H9 (cell line): ENCODE measurements around the gene FANCE. TPM values are rescaled to one million over a fixed set of nuclear protein-coding genes. Genes with fewer than 3 reads are reported as not detected.

ENCODE experiments used
- DNase-seq: peaks from one replicate; pipeline ENCODE4 v3.0.0-alpha.2; 2017
- H2AFZ ChIP-seq: one replicate; pipeline ENCODE4 v1.6.1; 2013; ENCODE audit warnings: mild to moderate bottlenecking, low read length, control low read depth, moderate library complexity
- H2AK5ac ChIP-seq: 2 replicates; pipeline ENCODE4 v1.6.1; 2013; ENCODE audit warnings: low read length, control low read depth, mixed read lengths; ENCODE audit not compliant: insufficient read length
- H2BK120ac ChIP-seq: one replicate; pipeline ENCODE4 v1.6.1; 2013; ENCODE audit warnings: low read depth, mild to moderate bottlenecking, low read length, control low read depth, inconsistent platforms; ENCODE audit not compliant: poor library complexity, severe bottlenecking
- H2BK12ac ChIP-seq: 2 replicates; pipeline ENCODE4 v1.6.1; 2013; ENCODE audit warnings: low read length, control low read depth, mixed read lengths, low read depth; ENCODE audit not compliant: insufficient read length
- H2BK15ac ChIP-seq: 2 replicates; pipeline ENCODE4 v1.6.1; 2013; ENCODE audit warnings: low read depth, low read length, control low read depth
- H2BK20ac ChIP-seq: one replicate; pipeline ENCODE4 v1.6.1; 2013; ENCODE audit warnings: low read depth, mild to moderate bottlenecking, low read length, control low read depth, inconsistent platforms; ENCODE audit not compliant: poor library complexity, severe bottlenecking
- H2BK5ac ChIP-seq: 2 replicates; pipeline ENCODE4 v1.6.1; 2013; ENCODE audit warnings: low read length, control low read depth, mixed read lengths; ENCODE audit not compliant: insufficient read length
- H3K14ac ChIP-seq: 2 replicates; pipeline ENCODE4 v1.6.1; 2013; ENCODE audit warnings: low read length, control low read depth; ENCODE audit not compliant: insufficient read depth
- H3K18ac ChIP-seq: 2 replicates; pipeline ENCODE4 v1.6.1; 2013; ENCODE audit warnings: low read depth, mild to moderate bottlenecking, mixed read lengths, low read length, control low read depth; ENCODE audit not compliant: insufficient read length
- H3K23ac ChIP-seq: 2 replicates; pipeline ENCODE4 v1.6.1; 2013; ENCODE audit warnings: low read length, control low read depth, mixed read lengths, low read depth; ENCODE audit not compliant: insufficient read length
- H3K23me2 ChIP-seq: 2 replicates; pipeline ENCODE4 v1.6.1; 2013; ENCODE audit warnings: low read depth, mild to moderate bottlenecking, mixed read lengths, low read length, control low read depth; ENCODE audit not compliant: insufficient read length, poor library complexity, severe bottlenecking
- H3K27ac ChIP-seq: 2 replicates; pipeline ENCODE4 v1.5.1; 2013; ENCODE audit warnings: low read length, control low read depth, mixed read lengths, low read depth; ENCODE audit not compliant: insufficient read length
- H3K27me3 ChIP-seq: 2 replicates; pipeline ENCODE4 v1.6.1; 2013; ENCODE audit warnings: low read length, control low read depth, inconsistent platforms; ENCODE audit not compliant: insufficient read depth
- H3K4ac ChIP-seq: 2 replicates; pipeline ENCODE4 v1.6.1; 2013; ENCODE audit warnings: low read depth, mild to moderate bottlenecking, control low read depth, inconsistent platforms, low read length, moderate library complexity
- H3K4me1 ChIP-seq: 2 replicates; pipeline ENCODE4 v1.6.1; 2013; ENCODE audit warnings: low read length, control low read depth, inconsistent platforms; ENCODE audit not compliant: insufficient read depth
- H3K4me2 ChIP-seq: 2 replicates; pipeline ENCODE4 v1.6.1; 2013; ENCODE audit warnings: low read length, control low read depth, mixed read lengths; ENCODE audit not compliant: insufficient read length, insufficient read depth
- H3K56ac ChIP-seq: 2 replicates; pipeline ENCODE4 v1.6.1; 2013; ENCODE audit warnings: low read depth, mild to moderate bottlenecking, mixed read lengths, low read length, control low read depth; ENCODE audit not compliant: insufficient read length
- H3K79me1 ChIP-seq: 2 replicates; pipeline ENCODE4 v1.6.1; 2013; ENCODE audit warnings: low read depth, mild to moderate bottlenecking, moderate library complexity, low read length, control low read depth, inconsistent platforms; ENCODE audit not compliant: insufficient read depth, poor library complexity, severe bottlenecking
- H3K79me2 ChIP-seq: 2 replicates; pipeline ENCODE4 v1.6.1; 2013; ENCODE audit warnings: low read length, control low read depth, inconsistent platforms; ENCODE audit not compliant: insufficient read depth
- H3K9ac ChIP-seq: 2 replicates; pipeline ENCODE4 v1.6.1; 2013; ENCODE audit warnings: low read length, control low read depth, mixed read lengths; ENCODE audit not compliant: insufficient read length; ENCODE audit errors: extremely low read depth
- H3K9me3 ChIP-seq: one replicate; pipeline ENCODE4 v1.6.1; 2013; ENCODE audit warnings: low read depth, low read length, inconsistent platforms; ENCODE audit not compliant: control insufficient read depth
- H3T11ph ChIP-seq: one replicate; pipeline ENCODE4 v1.6.1; 2013; ENCODE audit warnings: mild to moderate bottlenecking, low read length, control low read depth, inconsistent platforms
- H4K20me1 ChIP-seq: one replicate; pipeline ENCODE4 v1.6.1; 2013; ENCODE audit not compliant: control insufficient read depth, insufficient read length, insufficient read depth
- H4K5ac ChIP-seq: 2 replicates; pipeline ENCODE4 v1.6.1; 2013; ENCODE audit warnings: low read depth, mild to moderate bottlenecking, mixed read lengths, low read length, control low read depth; ENCODE audit not compliant: insufficient read length
- H4K8ac ChIP-seq: replicated peaks from 2 replicates; pipeline ENCODE4 v1.6.1; 2013; ENCODE audit warnings: low read length, control low read depth, mixed read lengths, low read depth; ENCODE audit not compliant: insufficient read length
- H4K91ac ChIP-seq: 2 replicates; pipeline ENCODE4 v1.6.1; 2013; ENCODE audit warnings: low read depth, mild to moderate bottlenecking, moderate library complexity, mixed read lengths, low read length, control low read depth; ENCODE audit not compliant: insufficient read length
- H3K27ac Mint-ChIP-seq, 3 experiments: 2 replicates in 2 of 3; 3 replicates in 1 of 3; pipeline ENCODE4 v1.8.0; 2020 to 2021; ENCODE audit warnings: mixed read lengths in 3 of 3, mild to moderate bottlenecking in 1 of 3, moderate library complexity in 1 of 3
- H3K27me3 Mint-ChIP-seq: 2 replicates; pipeline ENCODE4 v1.8.0; 2021; ENCODE audit warnings: low read depth, mild to moderate bottlenecking, moderate library complexity, mixed read lengths
- H3K36me3 Mint-ChIP-seq, 3 experiments: 2 replicates in 2 of 3; 3 replicates in 1 of 3; pipeline ENCODE4 v1.8.0; 2020 to 2021; ENCODE audit warnings: low read depth in 3 of 3, mixed read lengths in 3 of 3; ENCODE audit not compliant: insufficient read depth in 1 of 3
- H3K4me1 Mint-ChIP-seq, 2 experiments: 2 replicates each; pipeline ENCODE4 v1.8.0; 2020; ENCODE audit warnings: mixed read lengths in 2 of 2
- H3K4me3 Mint-ChIP-seq, 2 experiments: 2 replicates in 1 of 2; 3 replicates in 1 of 2; pipeline ENCODE4 v1.8.0; 2020 to 2021; ENCODE audit warnings: mild to moderate bottlenecking in 2 of 2, mixed read lengths in 2 of 2, moderate library complexity in 1 of 2
- H3K9me3 Mint-ChIP-seq, 2 experiments: 2 replicates in 1 of 2; 3 replicates in 1 of 2; pipeline ENCODE4 v1.8.0; 2020; ENCODE audit warnings: mild to moderate bottlenecking in 2 of 2, mixed read lengths in 2 of 2, moderate library complexity in 1 of 2
- CTCF ChIP-seq: fragments of 200-600 bp; sonication (generic); conservative IDR thresholded peaks from 3 replicates; pipeline ENCODE4 v1.8.0; 2021; ENCODE audit warnings: antibody characterized with exemption, mild to moderate bottlenecking
- WGBS: extraction: QIAGEN DNeasy Blood & Tissue Kit; methylation state at CpG from one replicate; pipeline ENCODE4 v1.1.7; 2013; ENCODE audit warnings: missing lambda C conversion rate, low lambda C conversion rate, mixed read lengths; ENCODE audit not compliant: insufficient read length; ENCODE audit errors: extremely low coverage; 5-methylcytosine and 5-hydroxymethylcytosine counted together
- total RNA-seq: library from RNA; stranded (reverse); gene quantifications from 2 replicates; pipeline ENCODE4 v1.2.1, GENCODE V29; 2021

The FANCE gene
- total RNA-seq, 1 experiment from 2014 or later: 8.4 TPM

- Histone ChIP-seq H3T11ph (peak overlapping the region; percentile 8), H3K23ac (no peak overlapping the region), H2BK120ac (peak overlapping the region; percentile 89), H2AK5ac (no peak overlapping the region), H3K27me3 (no peaks in the 10 kb centered on the region), H4K91ac (peak overlapping the region; percentile 93), H3K79me2 (no peaks in the 10 kb centered on the region), H3K9me3 (no peaks in the 10 kb centered on the region), H4K20me1 (no peaks in the 10 kb centered on the region), H3K27ac (peak overlapping the region; percentile 32), H3K23me2 (peaks cover 16% of the 10 kb centered on the region), H2AFZ (no peak overlapping the region), H3K4me2 (peak overlapping the region; percentile 47), H4K5ac (peak overlapping the region; percentile 31), H3K79me1 (no peaks in the 10 kb centered on the region), H2BK20ac (no peak overlapping the region), H4K8ac (no peak overlapping the region), H2BK5ac (peak overlapping the region; percentile 45), H2BK12ac (peak overlapping the region; percentile 93), H3K9ac (peak overlapping the region; percentile 68), H3K18ac (peak overlapping the region; percentile 95), H3K4ac (peak overlapping the region; percentile 96), H2BK15ac (no peak overlapping the region), H3K56ac (no peak overlapping the region), H3K14ac (peak overlapping the region; percentile 80), H3K4me1 (peaks cover 11% of the 10 kb centered on the region; the same call in 1 of the 2 replicates)
- H3K36me3 Mint-ChIP-seq: peaks cover 2 to 22% (median 12%) of the 10 kb centered on the region in 3 experiments; a peak in 5 of 7 replicates
- peak; percentile 79 for DNase-seq
- no CpG with 5 or more reads among the region's 11 CpGs for WGBS
- peak overlapping the region; percentile 98 to 99 (median 99) for H3K27ac Mint-ChIP-seq
- peaks cover 42 to 48% of the 10 kb centered on the region in 2 experiments for H3K4me1 Mint-ChIP-seq
- no peak for TF ChIP-seq CTCF
- peak overlapping the region; percentile 61 to 68; a peak in 4 of 5 replicates for H3K4me3 Mint-ChIP-seq
- no peaks in the 10 kb centered on the region; the same call in 1 of the 2 replicates for H3K27me3 Mint-ChIP-seq
- H3K9me3 Mint-ChIP-seq: no peaks in the 10 kb centered on the region; a peak in 1 of 5 replicates
Observed at GRCh38 chr6:35485402-35485877, 33.3 kb downstream of the FANCE start.
